ENCODE results near the gene NR2F1.

NR2F1 gene

DNA sequence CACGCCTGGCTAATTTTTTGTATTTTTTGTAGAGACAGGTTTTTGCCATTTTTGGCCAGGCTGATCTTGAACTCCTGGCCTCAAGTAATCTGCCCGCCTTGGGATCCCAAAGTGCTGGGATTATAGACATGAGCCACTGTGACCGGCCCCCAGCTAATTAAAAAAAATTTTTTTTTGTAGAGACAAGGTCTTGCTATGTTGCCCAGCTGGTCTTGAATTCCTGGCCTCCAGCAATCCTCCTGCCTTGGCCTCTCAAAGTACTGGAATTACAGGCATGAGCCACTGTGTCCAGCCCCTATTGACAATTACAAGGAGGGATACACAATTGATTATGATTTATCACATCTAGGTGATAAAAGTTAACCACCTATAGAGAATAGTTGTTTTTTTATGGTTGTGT lies 59.5 kb downstream of the NR2F1 start:
- no peak for DNase-seq

Measured in NCI-H146 (cell line).